Psoas muscle (tissue), 8 donors: ENCODE results near the gene MAPK4. TPM values are rescaled to one million over a fixed set of nuclear protein-coding genes. Genes with fewer than 3 reads are reported as not detected.
A peak's percentile ranks its signal among the peaks of the same experiment; 100 is the strongest.
"Not testable (repeated sequence)": the region's sequence is repeated elsewhere in the genome, so short reads cannot be mapped to it uniquely, and the experiment has no call there.

Source experiments
- ATAC-seq, 4 donors: fragments of 200-7000 bp; cut with Tn5 transposase; one replicate each; pipeline ENCODE4 v1.9.1; 2020; ENCODE audit warnings: moderate library complexity in 3 of 4, mild to moderate bottlenecking in 2 of 4
- DNase-seq, 2 donors: peaks; one replicate each; pipeline ENCODE4 v3.0.0-alpha.2; 2020
- H3K27ac ChIP-seq: fragments of 200-600 bp; one replicate; pipeline ENCODE4 v1.8.0; 2022
- H3K27me3 ChIP-seq, 3 donors: fragments of 200-600 bp in 1 of 3; one replicate each; pipeline versions ENCODE4 v1.6.1 to v1.8.0; 2013 to 2022; ENCODE audit warnings: low read length in 2 of 3, mild to moderate bottlenecking in 2 of 3, moderate library complexity in 1 of 3; ENCODE audit not compliant: insufficient read depth in 3 of 3
- H3K36me3 ChIP-seq, 2 donors: fragments of 200-600 bp in 1 of 2; one replicate each; pipeline versions ENCODE4 v1.6.1 to v1.8.0; 2013 to 2022; ENCODE audit warnings: low read depth in 1 of 2, mild to moderate bottlenecking in 1 of 2, moderate library complexity in 1 of 2; ENCODE audit not compliant: insufficient read depth in 1 of 2
- H3K4me1 ChIP-seq: fragments of 200-600 bp; one replicate; pipeline ENCODE4 v1.8.0; 2022
- H3K4me3 ChIP-seq: fragments of 200-600 bp; one replicate; pipeline ENCODE4 v1.8.0; 2022; ENCODE audit warnings: mild to moderate bottlenecking
- H3K9me3 ChIP-seq: fragments of 200-600 bp; one replicate; pipeline ENCODE4 v1.8.0; 2022
- CTCF ChIP-seq: fragments of 200-600 bp; IDR thresholded peaks from one replicate; pipeline ENCODE4 v1.8.0; 2022; ENCODE audit warnings: antibody characterized with exemption
- WGBS, 3 donors: extraction: QIAGEN DNeasy Blood & Tissue Kit; methylation state at CpG; one replicate each; pipeline versions ENCODE4 v1.1.6 to v1.1.7; 2013; 5-methylcytosine and 5-hydroxymethylcytosine counted together
- intact Hi-C, 2 donors: fragments of 100-400 bp; cut with DNase I; formaldehyde crosslinking; loops; one replicate each; pipeline versions ENCODE4 v1.11.0 to v1.14.2; 2022
- long read RNA-seq, 2 donors: library from polyadenylated mRNA; unstranded; transcript quantifications; one replicate each; pipeline ENCODE4 v2.0.0, GENCODE V29; 2021
- polyA plus RNA-seq, 3 donors: library from polyadenylated mRNA; stranded (reverse); fragments of 200-250 nt; gene quantifications; one replicate each; pipeline ENCODE4 v1.2.3, GENCODE V29; 2013
- total RNA-seq, 4 donors: library from RNA; stranded (reverse); fragmentation: NEBNext Ultra II Directional in 2 of 4; extraction: Animal tissue kit (Norgen Biotek cat#: 25700) in 2 of 4; gene quantifications; one replicate each; pipeline versions ENCODE4 v1.2.1 to v1.2.4, GENCODE V29; 2021 to 2023
- donor health status: healthy with polysubstance abuse.
- donor health status: DM: no; HTN: no; CAD: no; lungs with moderate emphysema.
- donor health status: Bipolar disorder and iron deficiency.
- donor health status: healthy.
- donor health status: DM: yes; HTN: yes; CAD: no.
- donor health status: DM: no; HTN: no; CAD: no.
- donor health status: DM: no; HTN: no; CAD: no.
- donor health status: DM: yes; HTN: yes; CAD: no.

MAPK4 gene
- total RNA-seq = 1 to 10 TPM in 2 of 4 donors, under 1 TPM in 2; 0.57 to 1.8 (median 1.1) TPM
- under 1 TPM; 0.36 to 0.68 (median 0.61) TPM for polyA plus RNA-seq
- long read RNA-seq, donor 1 = 0 reads
- long read RNA-seq, donor 2, partial matches to known transcripts = 1 of 1 reads
- long read RNA-seq, donor 2, other reads (novel, unspliced or antisense) = 0 of 1 reads

- WGBS, 3 donors = 0 to 1% (median 1%) methylated on average over 47 to 109 of the region's 109 CpGs
- Histone ChIP-seq H3K36me3 (no peaks in the 10 kb centered on the region), H3K4me3 (peak within 1 kb of the TSS; percentile 70), H3K4me1 (peaks cover 7% of the 10 kb centered on the region), H3K27ac (peak within 1 kb of the TSS; percentile 65), H3K27me3 (peaks cover 0 to 12% (median 0%) of the 10 kb centered on the region in 3 donors), H3K9me3 (peaks cover 11% of the 10 kb centered on the region)
- TF ChIP-seq CTCF = no peak
- DNase-seq (peak; percentile 51 to 72), ATAC-seq (peak; percentile 88 to 94 (median 92))
- intact Hi-C loops = loop anchor here in 1 of 2 donors (5.0 kb wide), 2 partner anchors 48 to 92 kb away; no protein-coding TSS in a partner anchor
Observed at GRCh38 chr18:50559752-50560680, at the start of gene MAPK4. MAPK4 (plus strand) TSS chr18:50560087; CDS start chr18:50663959, 103,872 bp downstream.

- H3K36me3 ChIP-seq, DNase-seq, H3K4me3 ChIP-seq, H3K9me3 ChIP-seq, intact Hi-C loops, ATAC-seq, H3K27me3 ChIP-seq, H3K4me1 ChIP-seq, H3K27ac ChIP-seq: not testable (repeated sequence)
- WGBS, 3 donors = 69 to 73% (median 72%) methylated on average over 5 of the region's 5 CpGs
Observed at GRCh38 chr18:50517277-50517676, 42.6 kb upstream of the MAPK4 start.

GRCh38 chr18:50518787-50519546 lies 40.9 kb upstream of the MAPK4 start:
- DNase-seq (no peak), ATAC-seq (no peak)
- H3K36me3 ChIP-seq = no peaks in the 10 kb centered on the region
- H3K9me3 ChIP-seq = no peaks in the 10 kb centered on the region
- no peak overlapping the region for H3K27ac ChIP-seq
- no peaks in the 10 kb centered on the region for H3K27me3 ChIP-seq
- H3K4me3 ChIP-seq = no peak overlapping the region
- 82 to 86% (median 83%) methylated on average over 4 of the region's 4 CpGs for WGBS, 3 donors
- no peak for TF ChIP-seq CTCF
- H3K4me1 ChIP-seq = no peaks in the 10 kb centered on the region
- intact Hi-C loops = no loop called here

- 81 to 91% (median 87%) methylated on average over 6 of the region's 6 CpGs for WGBS, 3 donors
- intact Hi-C loops = no loop called here
- TF ChIP-seq CTCF = no peak
- H3K36me3 ChIP-seq = no peaks in the 10 kb centered on the region
- H3K9me3 ChIP-seq = no peaks in the 10 kb centered on the region
- H3K27me3 ChIP-seq = no peaks in the 10 kb centered on the region
- DNase-seq (no peak), ATAC-seq (no peak)
- no peak overlapping the region for H3K4me3 ChIP-seq
- H3K27ac ChIP-seq = no peak overlapping the region
- no peaks in the 10 kb centered on the region for H3K4me1 ChIP-seq
Observed at GRCh38 chr18:50523165-50523564, 36.7 kb upstream of the MAPK4 start.
